SK-N-SH (cell line): Measurements from ENCODE around the gene CHST6.

Experiments used
- EZH2phosphoT487 ChIP-seq: fragments of 200-600 bp; sonication (generic); IDR thresholded peaks from 2 replicates; pipeline ENCODE4 v1.6.1; 2017; ENCODE audit warnings: low read depth, mixed run types, mild to moderate bottlenecking, antibody characterized with exemption, moderate library complexity, borderline replicate concordance
- FOSL2 ChIP-seq: IDR thresholded peaks from 2 replicates; pipeline ENCODE4 v1.4.0; 2012; ENCODE audit warnings: low read depth, mild to moderate bottlenecking, moderate library complexity, borderline replicate concordance
- TF ChIP-seq, protein P1 (sequence below): fragments of 200-600 bp; sonication (generic); IDR thresholded peaks from 2 replicates; pipeline ENCODE4 v1.6.1; 2017; ENCODE audit warnings: antibody characterized with exemption, mild to moderate bottlenecking, moderate library complexity
- TF ChIP-seq, protein P2 (sequence below): fragments of 150-350 bp; IDR thresholded peaks from 2 replicates; pipeline ENCODE4 v1.6.1; 2016; ENCODE audit warnings: mild to moderate bottlenecking, low read depth, low read length

DNA sequence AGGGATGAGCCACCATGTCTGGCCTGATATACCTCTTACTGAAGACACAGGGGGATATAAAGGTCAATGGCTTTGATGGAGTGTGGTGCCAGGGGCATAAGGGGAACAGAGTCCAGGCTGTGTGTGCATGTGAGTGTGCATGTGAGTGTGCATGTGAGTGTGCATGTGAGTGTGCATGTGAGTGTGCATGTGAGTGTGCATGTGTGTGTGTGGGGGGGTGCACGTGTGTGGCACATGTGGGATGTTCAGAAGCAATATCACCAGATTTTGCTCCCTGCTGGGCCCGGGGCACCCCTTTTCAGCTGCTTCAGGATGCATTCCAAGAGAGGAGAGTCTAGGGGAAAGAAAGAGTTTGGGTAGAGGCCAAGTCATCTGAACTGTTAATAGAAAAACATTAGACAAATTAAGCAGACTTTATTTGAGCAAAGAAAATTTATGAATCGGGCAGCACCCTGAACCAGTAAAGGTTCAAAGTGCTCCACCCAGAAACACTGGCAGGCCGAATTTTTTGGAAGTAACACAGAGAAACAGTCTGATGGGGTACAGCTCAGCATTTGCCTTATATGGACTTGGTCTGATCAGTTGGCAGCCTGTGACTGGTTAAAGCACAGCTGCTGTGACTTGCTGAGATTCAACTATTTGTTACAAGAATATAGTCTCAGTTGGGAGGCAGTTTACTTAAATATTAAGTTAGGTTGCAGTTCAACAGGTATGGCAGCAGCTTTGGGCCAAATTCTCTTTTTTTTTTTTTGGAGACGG lies 31.0 kb upstream of the CHST6 start:
- TF ChIP-seq, protein P1, sequence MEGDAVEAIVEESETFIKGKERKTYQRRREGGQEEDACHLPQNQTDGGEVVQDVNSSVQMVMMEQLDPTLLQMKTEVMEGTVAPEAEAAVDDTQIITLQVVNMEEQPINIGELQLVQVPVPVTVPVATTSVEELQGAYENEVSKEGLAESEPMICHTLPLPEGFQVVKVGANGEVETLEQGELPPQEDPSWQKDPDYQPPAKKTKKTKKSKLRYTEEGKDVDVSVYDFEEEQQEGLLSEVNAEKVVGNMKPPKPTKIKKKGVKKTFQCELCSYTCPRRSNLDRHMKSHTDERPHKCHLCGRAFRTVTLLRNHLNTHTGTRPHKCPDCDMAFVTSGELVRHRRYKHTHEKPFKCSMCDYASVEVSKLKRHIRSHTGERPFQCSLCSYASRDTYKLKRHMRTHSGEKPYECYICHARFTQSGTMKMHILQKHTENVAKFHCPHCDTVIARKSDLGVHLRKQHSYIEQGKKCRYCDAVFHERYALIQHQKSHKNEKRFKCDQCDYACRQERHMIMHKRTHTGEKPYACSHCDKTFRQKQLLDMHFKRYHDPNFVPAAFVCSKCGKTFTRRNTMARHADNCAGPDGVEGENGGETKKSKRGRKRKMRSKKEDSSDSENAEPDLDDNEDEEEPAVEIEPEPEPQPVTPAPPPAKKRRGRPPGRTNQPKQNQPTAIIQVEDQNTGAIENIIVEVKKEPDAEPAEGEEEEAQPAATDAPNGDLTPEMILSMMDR: no peak
- TF ChIP-seq FOSL2 (no peak), EZH2phosphoT487 (no peak)
- TF ChIP-seq, protein P2, sequence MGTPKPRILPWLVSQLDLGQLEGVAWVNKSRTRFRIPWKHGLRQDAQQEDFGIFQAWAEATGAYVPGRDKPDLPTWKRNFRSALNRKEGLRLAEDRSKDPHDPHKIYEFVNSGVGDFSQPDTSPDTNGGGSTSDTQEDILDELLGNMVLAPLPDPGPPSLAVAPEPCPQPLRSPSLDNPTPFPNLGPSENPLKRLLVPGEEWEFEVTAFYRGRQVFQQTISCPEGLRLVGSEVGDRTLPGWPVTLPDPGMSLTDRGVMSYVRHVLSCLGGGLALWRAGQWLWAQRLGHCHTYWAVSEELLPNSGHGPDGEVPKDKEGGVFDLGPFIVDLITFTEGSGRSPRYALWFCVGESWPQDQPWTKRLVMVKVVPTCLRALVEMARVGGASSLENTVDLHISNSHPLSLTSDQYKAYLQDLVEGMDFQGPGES: no peak
